Mesenchymal stem cell (in vitro differentiated cells and primary cell): ENCODE data around the gene ZNF630.

Source experiments
- DNase-seq: peaks from one replicate; pipeline ENCODE4 v3.0.0-alpha.2; 2013
- H2AFZ ChIP-seq: one replicate; pipeline ENCODE4 v1.6.1; 2013; ENCODE audit warnings: low read depth, mild to moderate bottlenecking, control low read depth, inconsistent platforms, low read length, moderate library complexity
- H2AK5ac ChIP-seq: 2 replicates; pipeline ENCODE4 v1.6.1; 2013; ENCODE audit warnings: low read length, moderate library complexity, mild to moderate bottlenecking, inconsistent platforms; ENCODE audit not compliant: severe bottlenecking
- H2BK120ac ChIP-seq: one replicate; pipeline ENCODE4 v1.6.1; 2013; ENCODE audit warnings: low read depth, mild to moderate bottlenecking, inconsistent platforms, low read length, moderate library complexity
- H2BK12ac ChIP-seq, 2 experiments: one replicate each; pipeline ENCODE4 v1.6.1; 2013; ENCODE audit warnings: inconsistent platforms in 2 of 2, low read length in 2 of 2, mild to moderate bottlenecking in 2 of 2, moderate library complexity in 2 of 2, control low read depth in 1 of 2
- H2BK15ac ChIP-seq: one replicate; pipeline ENCODE4 v1.6.1; 2013; ENCODE audit warnings: mild to moderate bottlenecking, low read depth, inconsistent platforms; ENCODE audit not compliant: poor library complexity, severe bottlenecking
- H2BK5ac ChIP-seq: 2 replicates; pipeline ENCODE4 v1.6.1; 2013; ENCODE audit warnings: low read depth, mild to moderate bottlenecking, low read length, control low read depth, inconsistent platforms; ENCODE audit not compliant: poor library complexity, severe bottlenecking
- H3K14ac ChIP-seq, 2 experiments: one replicate each; pipeline ENCODE4 v1.6.1; 2013; ENCODE audit warnings: inconsistent platforms in 2 of 2, low read length in 2 of 2, control low read depth in 1 of 2, mild to moderate bottlenecking in 1 of 2, moderate library complexity in 1 of 2
- H3K18ac ChIP-seq, 2 experiments: one replicate each; pipeline ENCODE4 v1.6.1; 2013; ENCODE audit warnings: inconsistent platforms in 2 of 2, low read length in 2 of 2, control low read depth in 1 of 2, low read depth in 1 of 2, mild to moderate bottlenecking in 1 of 2
- H3K23ac ChIP-seq, 2 experiments: one replicate each; pipeline ENCODE4 v1.6.1; 2013; ENCODE audit warnings: inconsistent platforms in 2 of 2, low read length in 2 of 2, mild to moderate bottlenecking in 2 of 2, moderate library complexity in 2 of 2, control low read depth in 1 of 2
- H3K27ac ChIP-seq: 2 replicates; pipeline ENCODE4 v1.5.1; 2013; ENCODE audit warnings: mild to moderate bottlenecking, moderate library complexity, low read length, control low read depth, inconsistent platforms; ENCODE audit not compliant: poor library complexity, severe bottlenecking
- H3K27me3 ChIP-seq, 2 experiments: 2 replicates each; pipeline versions ENCODE4 v1.6.1 to v1.7.0; 2013; ENCODE audit warnings: low read length in 2 of 2, mild to moderate bottlenecking in 2 of 2, moderate library complexity in 2 of 2, control low read depth in 1 of 2, inconsistent platforms in 1 of 2; ENCODE audit not compliant: control insufficient read depth in 1 of 2, insufficient read depth in 1 of 2
- H3K36me3 ChIP-seq, 2 experiments: 2 replicates each; pipeline versions ENCODE4 v1.6.1 to v1.7.0; 2013; ENCODE audit warnings: low read length in 2 of 2, control low read depth in 1 of 2, inconsistent platforms in 1 of 2, low read depth in 1 of 2, mild to moderate bottlenecking in 1 of 2; ENCODE audit not compliant: insufficient read depth in 2 of 2, control insufficient read depth in 1 of 2
- H3K4ac ChIP-seq, 2 experiments: one replicate each; pipeline ENCODE4 v1.6.1; 2013; ENCODE audit warnings: inconsistent platforms in 2 of 2, low read length in 2 of 2, mild to moderate bottlenecking in 2 of 2, moderate library complexity in 2 of 2, control low read depth in 1 of 2, low read depth in 1 of 2
- H3K4me1 ChIP-seq: 2 replicates; pipeline ENCODE4 v1.6.1; 2013; ENCODE audit warnings: low read depth, low read length, control low read depth; ENCODE audit not compliant: control insufficient read depth, insufficient read depth
- H3K4me2 ChIP-seq: 2 replicates; pipeline ENCODE4 v1.6.1; 2013; ENCODE audit warnings: low read length, mild to moderate bottlenecking, inconsistent platforms; ENCODE audit not compliant: poor library complexity, severe bottlenecking
- H3K4me3 ChIP-seq, 2 experiments: 2 replicates each; pipeline versions ENCODE4 v1.5.1 to v1.7.0; 2013; ENCODE audit warnings: low read length in 2 of 2, mild to moderate bottlenecking in 2 of 2, control low read depth in 1 of 2, low read depth in 1 of 2; ENCODE audit not compliant: insufficient read depth in 1 of 2
- H3K79me1 ChIP-seq: replicated peaks from 2 replicates; pipeline ENCODE4 v1.6.1; 2013; ENCODE audit warnings: mild to moderate bottlenecking, control low read depth, low read length, inconsistent platforms; ENCODE audit not compliant: poor library complexity, severe bottlenecking
- H3K9ac ChIP-seq: 2 replicates; pipeline ENCODE4 v1.7.0; 2013; ENCODE audit warnings: mild to moderate bottlenecking, low read length, moderate library complexity
- H3K9me3 ChIP-seq: 2 replicates; pipeline ENCODE4 v1.7.0; 2013; ENCODE audit warnings: mild to moderate bottlenecking, low read length; ENCODE audit not compliant: control insufficient read depth
- H4K8ac ChIP-seq: one replicate; pipeline ENCODE4 v1.6.1; 2013; ENCODE audit warnings: inconsistent platforms, mild to moderate bottlenecking, low read length, moderate library complexity
- H4K91ac ChIP-seq: one replicate; pipeline ENCODE4 v1.6.1; 2013; ENCODE audit warnings: mild to moderate bottlenecking, low read length, inconsistent platforms
- WGBS: methylation state at CpG from one replicate; pipeline ENCODE4 v1.1.7; 2013; ENCODE audit warnings: mixed read lengths; 5-methylcytosine and 5-hydroxymethylcytosine counted together

ZNF630 gene

DNA sequence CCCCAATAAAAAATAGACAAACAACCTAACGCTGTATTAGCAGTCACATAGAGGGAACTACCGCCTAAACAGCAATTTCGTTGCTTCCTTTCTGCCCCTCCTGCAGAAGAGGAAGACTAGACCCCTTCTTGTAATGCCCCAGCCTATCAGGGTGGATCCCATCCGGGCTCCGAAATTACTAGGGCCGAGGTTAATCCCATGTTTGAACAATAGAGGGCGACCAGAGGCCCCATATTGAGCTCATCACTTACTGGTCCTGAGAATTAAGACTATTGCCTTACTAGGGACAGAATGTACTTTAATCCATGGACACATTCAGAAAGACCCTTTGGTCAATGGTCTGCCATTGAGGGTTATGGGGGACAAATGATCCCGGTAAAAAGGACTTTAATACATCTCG is 11.8 kb upstream of the ZNF630 start:
- Histone ChIP-seq H4K91ac (no peak overlapping the region), H2BK120ac (no peak overlapping the region), H2AFZ (no peak overlapping the region), H3K23ac (no peak overlapping the region), H3K4me2 (no peak overlapping the region), H2BK12ac (no peak overlapping the region), H3K4me1 (no peaks in the 10 kb centered on the region), H3K4me3 (no peak overlapping the region), H2BK5ac (no peak overlapping the region), H2AK5ac (no peak overlapping the region), H3K27me3 (peaks cover 0 to 20% of the 10 kb centered on the region in 2 experiments), H3K79me1 (no peaks in the 10 kb centered on the region), H2BK15ac (no peak overlapping the region), H3K27ac (no peak overlapping the region), H3K4ac (no peak overlapping the region), H3K14ac (no peak overlapping the region), H3K9me3 (no peaks in the 10 kb centered on the region), H4K8ac (no peak overlapping the region), H3K18ac (no peak overlapping the region), H3K36me3 (no peaks in the 10 kb centered on the region), H3K9ac (no peak overlapping the region)
- WGBS: 0% methylated on average over 6 of the region's 9 CpGs
- DNase-seq: peak; percentile 51

DNA sequence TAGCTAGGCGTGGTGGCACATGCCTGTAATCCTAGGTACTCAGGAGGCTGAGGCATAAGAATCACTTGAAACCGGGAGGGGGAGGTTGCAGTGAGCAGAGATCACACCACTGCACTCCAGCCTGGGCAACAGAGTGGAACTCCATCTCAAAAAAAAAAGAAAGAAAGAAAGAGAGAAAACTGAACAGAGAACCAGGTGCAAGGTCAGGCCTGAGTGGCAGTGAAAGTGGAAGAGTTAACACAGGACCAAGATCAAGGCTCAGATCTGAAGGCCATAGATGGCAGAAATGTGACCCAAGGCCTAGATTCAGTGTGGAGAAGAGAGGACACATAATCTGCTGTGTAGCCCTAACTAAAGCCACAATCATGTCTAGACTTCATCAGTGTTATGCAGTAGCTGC is 4.9 kb upstream of the ZNF630 start:
- no peak overlapping the region for H3K9ac ChIP-seq
- no peak overlapping the region for H2AK5ac ChIP-seq
- no peak overlapping the region for H3K27ac ChIP-seq
- H3K4me2 ChIP-seq: no peak overlapping the region
- H2AFZ ChIP-seq: no peak overlapping the region
- no peak overlapping the region for H2BK15ac ChIP-seq
- H3K14ac ChIP-seq: no peak overlapping the region
- no peaks in the 10 kb centered on the region for H3K9me3 ChIP-seq
- H3K36me3 ChIP-seq: no peaks in the 10 kb centered on the region
- H3K4me1 ChIP-seq: no peaks in the 10 kb centered on the region
- no peak overlapping the region for H2BK12ac ChIP-seq
- H3K4ac ChIP-seq: no peak overlapping the region
- WGBS: 80% methylated on average over 1 of the region's 2 CpGs
- H3K23ac ChIP-seq: no peak overlapping the region
- no peaks in the 10 kb centered on the region for H3K79me1 ChIP-seq
- H3K27me3 ChIP-seq: no peaks in the 10 kb centered on the region
- no peak overlapping the region for H4K91ac ChIP-seq
- H2BK120ac ChIP-seq: no peak overlapping the region
- no peak overlapping the region for H3K4me3 ChIP-seq
- H2BK5ac ChIP-seq: no peak overlapping the region
- DNase-seq: no peak
- no peak overlapping the region for H3K18ac ChIP-seq
- H4K8ac ChIP-seq: no peak overlapping the region

DNA sequence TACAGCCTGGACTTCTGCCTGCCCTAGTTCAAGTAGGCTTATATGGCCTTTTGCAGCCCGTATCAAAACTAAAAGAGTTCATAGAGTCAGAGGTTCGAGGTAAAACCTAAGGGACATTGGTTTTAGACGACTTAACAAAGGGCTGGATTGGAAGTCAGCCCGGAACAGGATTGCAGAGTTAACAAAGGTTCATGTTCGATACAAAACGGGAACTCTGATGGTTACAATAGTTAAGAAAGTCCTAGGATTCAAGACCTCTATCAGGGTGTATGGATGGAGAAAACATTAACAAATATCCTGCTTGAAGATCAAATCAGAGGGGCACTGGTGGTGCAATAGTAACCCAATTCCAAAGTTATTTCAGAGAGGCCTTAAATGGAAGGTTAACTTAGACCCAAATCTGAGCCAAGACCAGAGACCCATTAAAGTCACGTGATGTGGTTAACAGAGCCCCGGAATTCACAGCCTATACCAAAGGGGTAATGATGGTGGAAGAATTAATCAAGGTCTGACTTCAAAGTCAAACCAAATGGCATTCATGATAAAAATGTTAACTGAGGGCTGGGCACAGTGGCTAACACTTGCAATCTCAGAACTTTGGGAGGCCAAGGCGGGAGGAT is 656 bp upstream of the ZNF630 start:
- H3K4me2 ChIP-seq: no peak overlapping the region
- H3K14ac ChIP-seq: no peak overlapping the region
- H3K4me1 ChIP-seq: no peaks in the 10 kb centered on the region
- H2AK5ac ChIP-seq: no peak overlapping the region
- no peak for DNase-seq
- H3K23ac ChIP-seq: no peak overlapping the region
- WGBS: 69% methylated on average over 8 of the region's 9 CpGs
- no peak overlapping the region for H3K18ac ChIP-seq
- no peak overlapping the region for H3K27ac ChIP-seq
- no peak overlapping the region for H4K91ac ChIP-seq
- H2BK120ac ChIP-seq: no peak overlapping the region
- no peaks in the 10 kb centered on the region for H3K36me3 ChIP-seq
- H4K8ac ChIP-seq: no peak overlapping the region
- no peak overlapping the region for H2BK5ac ChIP-seq
- no peak overlapping the region for H3K4ac ChIP-seq
- H3K4me3 ChIP-seq: peak overlapping the region in 1 of 2 experiments; percentile 77
- no peak overlapping the region for H2BK15ac ChIP-seq
- peaks cover 2% of the 10 kb centered on the region for H3K9me3 ChIP-seq
- H2BK12ac ChIP-seq: no peak overlapping the region
- peak overlapping the region; percentile 84 for H3K9ac ChIP-seq
- peak overlapping the region; percentile 1 for H2AFZ ChIP-seq
- no peaks in the 10 kb centered on the region for H3K27me3 ChIP-seq
- H3K79me1 ChIP-seq: no peaks in the 10 kb centered on the region

GRCh38 chrX:48068096-48068887 is 3.1 kb downstream of the ZNF630 start:
- Histone ChIP-seq H4K8ac (no peak overlapping the region), H4K91ac (no peak overlapping the region), H2AK5ac (no peak overlapping the region), H2AFZ (no peak overlapping the region), H3K4me1 (no peaks in the 10 kb centered on the region), H3K9me3 (peaks cover 19% of the 10 kb centered on the region), H3K23ac (no peak overlapping the region), H3K4me3 (no peak overlapping the region), H3K14ac (no peak overlapping the region), H3K4ac (no peak overlapping the region), H2BK15ac (no peak overlapping the region), H3K79me1 (no peaks in the 10 kb centered on the region), H3K27me3 (no peaks in the 10 kb centered on the region), H3K27ac (no peak overlapping the region), H2BK120ac (no peak overlapping the region), H3K36me3 (peaks cover 0 to 3% of the 10 kb centered on the region in 2 experiments), H2BK5ac (no peak overlapping the region), H3K4me2 (no peak overlapping the region), H2BK12ac (no peak overlapping the region), H3K18ac (no peak overlapping the region), H3K9ac (no peak overlapping the region)
- WGBS: 100% methylated on average over 1 of the region's 3 CpGs
- DNase-seq: no peak
